Measurements from ENCODE around the gene ACOX3.

The ACOX3 gene

GRCh38 chr4:8316911-8317351 is 123.6 kb downstream of the ACOX3 start:
- DNase-seq: no peak

Measured in NCI-H146 (cell line).